ENCODE measurements around the gene PLEKHA3.

The PLEKHA3 gene

GRCh38 chr2:178473931-178474330 is 6.3 kb upstream of the PLEKHA3 start:
- H3K27ac Mint-ChIP-seq: no peak overlapping the region
- H3K4me1 Mint-ChIP-seq: peaks cover 6% of the 10 kb centered on the region
- no peaks in the 10 kb centered on the region for H3K9me3 Mint-ChIP-seq
- H3K27me3 Mint-ChIP-seq: no peaks in the 10 kb centered on the region
- H3K36me3 Mint-ChIP-seq: no peaks in the 10 kb centered on the region
- H3K4me3 Mint-ChIP-seq: no peak overlapping the region

GRCh38 chr2:178474560-178474959 is 5.7 kb upstream of the PLEKHA3 start:
- no peak overlapping the region for H3K4me3 Mint-ChIP-seq
- H3K27me3 Mint-ChIP-seq: no peaks in the 10 kb centered on the region
- H3K4me1 Mint-ChIP-seq: peaks cover 12% of the 10 kb centered on the region

GRCh38 chr2:178476477-178476876 is 3.8 kb upstream of the PLEKHA3 start:
- no peaks in the 10 kb centered on the region for H3K27me3 Mint-ChIP-seq
- H3K36me3 Mint-ChIP-seq: no peaks in the 10 kb centered on the region
- peaks cover 20% of the 10 kb centered on the region for H3K4me1 Mint-ChIP-seq
- H3K4me3 Mint-ChIP-seq: no peak overlapping the region
- no peaks in the 10 kb centered on the region for H3K9me3 Mint-ChIP-seq
- no peak overlapping the region for H3K27ac Mint-ChIP-seq

More at GRCh38 chr2:178474560-178474959, 5.7 kb upstream of the PLEKHA3 start:
- Mint-ChIP-seq H3K36me3 (no peaks in the 10 kb centered on the region), H3K27ac (no peak overlapping the region), H3K9me3 (no peaks in the 10 kb centered on the region)

GRCh38 chr2:178477443-178478129 is 2.7 kb upstream of the PLEKHA3 start:
- H3K36me3 Mint-ChIP-seq: no peaks in the 10 kb centered on the region
- H3K4me3 Mint-ChIP-seq: peak overlapping the region; percentile 99
- no peak overlapping the region for H3K27ac Mint-ChIP-seq
- no peaks in the 10 kb centered on the region for H3K27me3 Mint-ChIP-seq
- no peaks in the 10 kb centered on the region for H3K9me3 Mint-ChIP-seq
- H3K4me1 Mint-ChIP-seq: peaks cover 31% of the 10 kb centered on the region

GRCh38 chr2:178478130-178478438 is 2.2 kb upstream of the PLEKHA3 start:
- H3K4me1 Mint-ChIP-seq: peaks cover 36% of the 10 kb centered on the region
- no peaks in the 10 kb centered on the region for H3K36me3 Mint-ChIP-seq
- peak overlapping the region; percentile 99 for H3K4me3 Mint-ChIP-seq
- H3K27me3 Mint-ChIP-seq: no peaks in the 10 kb centered on the region
- peak overlapping the region; percentile 96 for H3K27ac Mint-ChIP-seq
- no peaks in the 10 kb centered on the region for H3K9me3 Mint-ChIP-seq

GRCh38 chr2:178478439-178479274 is 1.6 kb upstream of the PLEKHA3 start, which contains the start of gene FKBP7:
Gene FKBP7 (minus strand): TSS chr2:178478600. CDS start chr2:178478499, 101 bp downstream.
- Mint-ChIP-seq H3K4me3 (peak within 1 kb of the TSS; percentile 99), H3K27me3 (no peaks in the 10 kb centered on the region), H3K9me3 (no peaks in the 10 kb centered on the region), H3K27ac (peak within 1 kb of the TSS; percentile 96), H3K4me1 (peaks cover 36% of the 10 kb centered on the region), H3K36me3 (no peaks in the 10 kb centered on the region)

- Mint-ChIP-seq H3K27me3 (no peaks in the 10 kb centered on the region), H3K36me3 (no peaks in the 10 kb centered on the region), H3K4me1 (peaks cover 38% of the 10 kb centered on the region), H3K4me3 (peak overlapping the region; percentile 99), H3K27ac (peak overlapping the region; percentile 96), H3K9me3 (no peaks in the 10 kb centered on the region)
These were observed 1.0 kb upstream of the PLEKHA3 start for GRCh38 chr2:178479275-178479616.

- Mint-ChIP-seq H3K27me3 (no peaks in the 10 kb centered on the region), H3K36me3 (no peaks in the 10 kb centered on the region), H3K9me3 (no peaks in the 10 kb centered on the region), H3K4me1 (peaks cover 43% of the 10 kb centered on the region), H3K27ac (peak overlapping the region; percentile 84), H3K4me3 (peak overlapping the region; percentile 99)
These were observed 465 bp upstream of the PLEKHA3 start for GRCh38 chr2:178479758-178480226.

- Mint-ChIP-seq H3K4me3 (peak overlapping the region; percentile 99), H3K9me3 (no peaks in the 10 kb centered on the region), H3K27me3 (no peaks in the 10 kb centered on the region), H3K27ac (no peak overlapping the region), H3K4me1 (peaks cover 63% of the 10 kb centered on the region), H3K36me3 (peaks cover 13% of the 10 kb centered on the region)
These were observed 2.2 kb downstream of the PLEKHA3 start for GRCh38 chr2:178482437-178482836.

- H3K4me1 Mint-ChIP-seq: peaks cover 68% of the 10 kb centered on the region
- peaks cover 18% of the 10 kb centered on the region for H3K36me3 Mint-ChIP-seq
- no peak overlapping the region for H3K27ac Mint-ChIP-seq
These were observed 4.2 kb downstream of the PLEKHA3 start for GRCh38 chr2:178484245-178485041.

GRCh38 chr2:178485356-178485755 is 5.1 kb downstream of the PLEKHA3 start:
- Mint-ChIP-seq H3K4me3 (no peak overlapping the region), H3K27me3 (no peaks in the 10 kb centered on the region), H3K36me3 (peaks cover 24% of the 10 kb centered on the region), H3K27ac (no peak overlapping the region), H3K9me3 (no peaks in the 10 kb centered on the region), H3K4me1 (peaks cover 75% of the 10 kb centered on the region)

More at GRCh38 chr2:178484245-178485041, 4.2 kb downstream of the PLEKHA3 start:
- H3K27me3 Mint-ChIP-seq: no peaks in the 10 kb centered on the region
- no peaks in the 10 kb centered on the region for H3K9me3 Mint-ChIP-seq
- no peak overlapping the region for H3K4me3 Mint-ChIP-seq

- Mint-ChIP-seq H3K36me3 (peaks cover 28% of the 10 kb centered on the region), H3K27me3 (no peaks in the 10 kb centered on the region), H3K4me1 (peaks cover 38% of the 10 kb centered on the region), H3K9me3 (no peaks in the 10 kb centered on the region), H3K4me3 (no peak overlapping the region), H3K27ac (no peak overlapping the region)
These were observed 11.4 kb downstream of the PLEKHA3 start for GRCh38 chr2:178491612-178492011.

- H3K27ac Mint-ChIP-seq: no peak overlapping the region
- H3K4me1 Mint-ChIP-seq: peaks cover 7% of the 10 kb centered on the region
- no peak overlapping the region for H3K4me3 Mint-ChIP-seq
- peaks cover 19% of the 10 kb centered on the region for H3K36me3 Mint-ChIP-seq
- no peaks in the 10 kb centered on the region for H3K9me3 Mint-ChIP-seq
- H3K27me3 Mint-ChIP-seq: no peaks in the 10 kb centered on the region
These were observed 15.8 kb downstream of the PLEKHA3 start for GRCh38 chr2:178496049-178496448.

GRCh38 chr2:178498137-178498536 is 17.9 kb downstream of the PLEKHA3 start:
- Mint-ChIP-seq H3K4me1 (no peaks in the 10 kb centered on the region), H3K9me3 (no peaks in the 10 kb centered on the region), H3K27ac (no peak overlapping the region), H3K4me3 (no peak overlapping the region), H3K27me3 (no peaks in the 10 kb centered on the region), H3K36me3 (peaks cover 19% of the 10 kb centered on the region)

- H3K4me3 Mint-ChIP-seq: no peak overlapping the region
- H3K27me3 Mint-ChIP-seq: no peaks in the 10 kb centered on the region
- H3K36me3 Mint-ChIP-seq: peaks cover 23% of the 10 kb centered on the region
- no peak overlapping the region for H3K27ac Mint-ChIP-seq
- no peaks in the 10 kb centered on the region for H3K4me1 Mint-ChIP-seq
- H3K9me3 Mint-ChIP-seq: no peaks in the 10 kb centered on the region
These were observed 19.4 kb downstream of the PLEKHA3 start for GRCh38 chr2:178499640-178500039.
